ENCODE data around the gene LANCL2.

- TF ChIP-seq EZH2phosphoT487 (IDR thresholded peaks at IDR 0.05; ENCODE audit: low read depth) (no peak), CTCF (IDR thresholded peaks at IDR 0.05; ENCODE audit: low read depth, low read length) (no peak)
These were observed 111.0 kb downstream of the LANCL2 start for GRCh38 chr7:55475855-55476803.

Measured in OCI-LY3 (cell line).